Right kidney (tissue), 1 donor: ENCODE results near the gene UNC80.

Source experiments
- DNase-seq: peaks from one replicate; pipeline ENCODE4 v3.0.0-alpha.2; 2016

UNC80 gene

DNA sequence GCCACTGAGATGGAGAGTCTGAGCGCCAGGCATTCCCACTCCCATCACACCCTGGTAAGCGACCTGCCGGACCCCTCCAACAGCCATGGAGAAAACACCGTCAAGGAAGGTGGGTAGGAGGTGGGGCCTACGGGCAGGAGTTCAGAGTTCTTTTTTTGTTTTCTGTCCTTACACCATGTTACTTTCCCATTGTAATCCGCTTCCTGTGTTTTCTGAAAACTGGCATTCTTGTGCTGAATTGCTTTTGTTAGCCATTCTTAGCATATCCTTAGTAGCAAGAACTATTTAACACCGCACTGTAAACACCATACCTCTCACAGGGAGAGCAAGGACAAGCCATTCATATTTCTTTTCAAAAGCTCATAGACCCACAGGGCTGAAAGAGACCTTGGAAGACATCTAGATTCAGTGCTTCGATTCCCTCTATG is 46.2 kb downstream of the UNC80 start:
- DNase-seq: no peak

DNA sequence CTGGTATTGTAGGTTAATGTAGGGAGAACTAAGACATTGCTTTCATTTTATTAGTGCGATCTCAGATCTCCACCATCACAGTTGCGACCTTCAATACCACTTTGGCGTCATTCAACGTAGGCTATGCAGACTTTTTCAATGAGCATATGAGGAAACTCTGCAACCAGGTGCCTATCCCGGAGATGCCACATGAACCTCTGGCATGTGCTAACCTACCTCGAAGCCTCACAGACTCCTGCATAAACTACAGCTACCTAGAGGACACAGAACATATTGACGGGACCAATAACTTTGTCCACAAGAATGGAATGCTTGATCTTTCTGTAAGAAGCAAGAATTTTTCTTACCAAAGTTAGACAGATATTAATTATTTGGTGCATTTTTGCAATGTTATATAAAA is 47.3 kb downstream of the UNC80 start:
- DNase-seq: no peak

DNA sequence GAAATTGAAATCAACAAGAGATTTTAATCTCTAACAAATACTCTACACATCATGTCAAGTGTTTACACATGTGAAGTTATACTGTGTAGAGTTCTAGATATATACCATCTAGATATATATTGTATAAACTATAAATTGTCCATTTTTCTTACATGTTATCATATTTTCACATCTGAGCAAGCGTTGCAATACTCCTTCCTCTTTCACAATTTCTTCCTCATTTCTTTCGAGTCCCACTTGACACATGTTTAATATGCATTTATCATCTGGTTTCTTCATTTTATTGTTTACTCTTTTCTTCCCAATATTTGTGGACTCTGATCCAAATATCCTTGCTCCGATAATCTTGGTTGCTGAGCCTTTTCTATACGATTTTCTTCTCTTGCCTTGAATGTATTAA is 50.2 kb downstream of the UNC80 start:
- no peak for DNase-seq

DNA sequence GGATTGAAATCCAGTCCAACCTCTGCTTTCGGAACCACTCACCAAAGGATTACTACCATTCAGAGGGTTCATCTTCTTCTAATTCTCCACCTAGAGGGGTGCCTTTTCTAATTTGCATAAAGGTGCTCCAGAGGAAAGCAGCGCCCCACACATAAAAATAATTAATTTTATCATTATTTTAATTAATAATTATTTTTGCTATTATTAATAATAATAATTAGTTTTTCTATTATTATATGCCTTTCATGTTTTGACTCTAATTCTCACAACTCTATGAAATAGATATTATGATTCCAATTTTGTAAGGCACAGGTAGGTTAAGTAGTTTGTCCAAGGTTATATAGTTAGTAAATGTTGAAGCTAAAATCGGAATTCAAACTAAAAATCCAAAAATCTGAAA is 51.9 kb downstream of the UNC80 start:
- DNase-seq: no peak

DNA sequence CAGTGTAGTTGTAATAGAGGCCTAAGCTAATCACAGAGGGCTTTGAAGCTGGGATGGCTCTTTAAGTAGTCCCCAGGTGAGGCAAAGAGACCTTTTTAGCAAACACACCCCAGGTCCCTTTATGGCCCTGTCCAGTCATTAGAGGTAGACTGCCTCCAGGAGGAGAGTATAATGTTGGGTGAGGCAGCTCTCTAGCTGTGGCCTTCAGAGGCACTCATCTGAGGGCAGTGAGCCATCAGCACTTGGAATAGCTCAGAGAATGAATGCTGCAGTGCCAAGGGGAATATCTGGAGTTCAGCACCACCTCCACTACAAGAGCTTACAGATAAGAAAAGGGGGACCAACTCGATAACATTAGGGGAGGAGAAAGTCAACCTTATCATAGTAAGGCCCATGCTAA is 52.8 kb downstream of the UNC80 start:
- no peak for DNase-seq

DNA sequence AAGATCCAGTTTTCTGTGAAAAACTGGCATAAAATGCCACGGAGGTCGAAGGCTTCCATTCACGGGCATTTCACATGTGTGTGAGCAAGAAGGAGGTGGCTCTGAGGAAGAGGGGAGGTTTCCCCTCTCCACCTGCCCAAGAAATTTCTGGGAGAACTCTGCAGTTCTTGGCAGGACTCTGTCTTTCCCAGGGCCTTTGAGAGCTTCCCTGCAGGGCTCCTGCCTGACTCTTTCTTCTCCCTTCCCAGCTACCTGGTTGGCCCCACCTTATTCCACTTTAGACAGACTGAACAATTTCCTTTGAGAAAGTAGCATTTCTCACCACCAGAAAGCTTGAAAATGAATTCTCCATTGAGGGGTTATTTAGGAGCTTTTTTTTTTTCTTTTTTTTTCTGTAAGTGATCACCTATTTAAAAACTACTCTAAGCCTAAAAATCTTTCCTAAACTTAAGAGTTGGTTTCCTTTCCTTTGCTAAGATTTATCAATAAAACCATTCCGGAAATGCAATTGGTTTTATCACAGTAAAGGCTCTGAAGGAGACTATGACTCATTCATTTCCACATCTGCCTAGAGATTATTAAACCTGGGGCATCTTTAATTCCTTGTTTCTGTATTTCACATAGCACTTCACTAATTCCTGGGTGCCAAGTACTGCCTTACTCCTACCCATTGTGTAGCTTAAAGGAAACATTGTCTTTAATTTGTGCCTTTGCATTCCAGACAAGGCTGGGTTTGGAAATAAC is 59.3 kb downstream of the UNC80 start:
- no peak for DNase-seq

DNA sequence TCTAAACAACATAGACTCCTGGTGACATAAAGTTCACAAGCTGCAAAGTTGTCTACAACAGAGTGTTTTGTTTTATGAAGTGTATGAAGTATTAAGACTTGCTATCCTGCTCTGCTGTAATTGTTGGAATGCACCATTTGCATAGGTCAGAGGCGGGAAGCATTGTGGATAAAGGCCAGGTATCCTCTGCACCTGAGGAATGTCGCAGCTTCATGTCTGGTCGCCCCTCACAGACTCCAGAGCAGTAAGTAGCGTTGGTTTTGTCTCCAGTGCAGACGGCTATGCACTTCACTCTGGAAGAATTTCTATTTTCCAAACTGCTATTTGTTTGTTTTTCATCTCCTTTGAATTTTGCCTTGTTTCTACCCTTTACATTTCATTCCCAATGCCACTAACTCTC is 63.1 kb downstream of the UNC80 start:
- peak; percentile 1 for DNase-seq

DNA sequence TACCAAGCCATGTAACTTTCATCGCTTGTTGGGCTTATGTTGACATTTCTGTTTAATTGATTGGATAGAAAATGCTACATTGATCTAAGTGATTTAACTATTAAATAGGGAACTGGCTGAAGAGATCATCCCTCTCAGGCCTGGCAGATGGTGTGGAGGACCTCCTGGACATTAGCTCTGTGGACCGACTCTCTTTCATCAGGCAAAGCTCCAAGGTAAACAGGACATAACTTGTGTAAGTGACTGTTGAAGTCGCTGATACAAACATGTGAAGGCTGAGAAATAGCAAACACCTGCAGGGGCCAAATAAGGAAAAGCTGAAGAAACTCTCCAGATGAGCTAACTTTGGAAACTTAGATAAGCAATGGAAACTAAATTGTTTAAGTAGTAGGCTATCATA is 68.8 kb downstream of the UNC80 start:
- no peak for DNase-seq

DNA sequence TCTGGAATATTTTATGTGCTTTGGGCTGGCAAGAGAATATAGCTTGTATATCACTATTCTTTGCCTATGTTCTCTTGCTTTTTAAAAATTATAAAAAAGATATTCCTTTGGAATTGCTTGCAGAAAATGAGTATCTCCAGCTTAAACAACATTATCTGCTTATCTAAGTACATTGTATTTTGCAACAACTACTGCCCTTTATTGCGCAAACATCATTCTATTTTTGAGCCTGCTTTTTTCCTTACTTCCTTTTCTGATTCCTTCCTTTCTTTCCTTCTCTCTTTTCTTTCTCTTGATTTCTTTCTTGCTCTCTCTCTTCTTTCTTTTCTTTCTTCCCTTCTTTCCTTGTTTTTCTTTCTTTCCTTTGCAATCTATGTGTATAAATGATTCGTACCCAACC is 74.0 kb downstream of the UNC80 start:
- DNase-seq: no peak

DNA sequence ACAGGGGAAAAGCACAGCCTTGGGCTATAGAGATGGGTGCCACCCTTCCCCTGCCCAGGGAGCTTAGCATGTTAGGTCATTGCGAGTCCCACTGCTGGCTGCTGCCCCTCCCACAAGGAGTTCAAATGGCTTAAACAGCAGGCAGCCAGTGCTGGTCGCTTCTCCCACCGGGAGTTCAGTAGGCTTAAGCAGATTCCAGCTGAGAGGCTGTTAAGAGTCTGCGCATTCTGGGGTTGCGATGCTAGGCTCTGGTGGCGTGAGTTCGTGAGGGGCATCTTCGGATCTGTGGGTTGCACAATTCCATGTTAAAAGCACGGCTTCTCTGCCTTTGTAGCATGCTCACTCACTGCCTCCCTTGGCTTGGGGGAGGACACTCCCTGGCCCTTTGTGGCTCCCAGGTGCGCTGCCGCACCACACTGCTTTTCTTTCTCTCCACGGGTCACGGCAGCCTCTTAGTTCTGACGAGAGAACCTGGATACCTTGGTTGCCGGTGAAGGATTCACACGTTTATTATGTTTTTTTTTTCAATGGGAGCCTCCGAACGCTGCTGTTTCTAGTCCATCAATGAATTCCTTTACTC is 93.2 kb downstream of the UNC80 start:
- DNase-seq: no peak

DNA sequence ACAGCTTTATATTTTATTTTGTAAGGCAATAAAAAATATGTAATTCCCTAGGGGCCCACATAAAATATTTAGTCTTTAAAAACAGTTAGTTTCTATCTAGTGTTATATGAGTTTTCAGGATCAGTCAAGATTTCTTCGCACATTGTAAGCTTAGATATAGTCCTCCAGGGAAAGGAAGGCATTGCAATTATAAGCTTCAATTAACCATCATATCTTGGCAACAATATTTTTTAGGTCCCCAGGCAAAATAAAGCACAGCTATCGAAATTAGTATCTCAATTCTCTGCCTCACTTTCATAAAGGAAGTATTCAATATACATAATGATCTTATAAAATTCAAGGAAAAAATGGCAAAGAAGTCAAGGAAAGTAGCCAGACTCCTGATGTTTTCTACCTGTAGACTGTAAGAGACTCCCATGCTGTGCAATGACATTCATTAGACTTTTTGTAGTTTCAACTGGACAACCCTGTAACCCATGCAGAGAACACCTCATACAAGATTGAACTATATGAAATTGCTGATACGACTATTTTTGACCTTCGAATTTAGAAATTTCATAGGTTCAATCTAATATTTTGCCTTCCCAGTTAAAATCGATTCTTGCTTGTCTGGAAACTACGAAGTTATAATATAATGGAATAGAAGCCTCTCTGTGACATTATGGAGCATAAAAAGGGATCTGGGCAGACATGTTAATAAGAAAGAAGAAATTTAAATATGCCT is 96.8 kb downstream of the UNC80 start:
- DNase-seq: no peak

DNA sequence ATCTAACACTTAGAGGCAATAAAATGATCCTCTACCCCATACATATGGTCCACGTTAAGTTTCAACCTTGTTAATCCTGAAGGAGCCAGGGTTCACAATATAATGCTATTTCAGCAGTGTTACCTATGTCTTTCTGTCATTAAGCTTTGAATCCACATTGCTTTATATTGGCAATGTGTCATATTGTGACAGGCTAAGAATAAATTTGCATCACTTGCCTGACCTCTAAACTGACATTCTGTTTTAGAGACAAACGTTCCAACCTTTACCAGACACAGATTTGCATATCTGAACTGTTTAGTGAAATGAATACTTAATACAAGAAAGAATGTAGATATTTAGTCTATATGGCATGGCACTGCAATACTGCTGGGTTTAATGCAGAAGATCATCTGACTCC is 98.4 kb downstream of the UNC80 start:
- DNase-seq: no peak

DNA sequence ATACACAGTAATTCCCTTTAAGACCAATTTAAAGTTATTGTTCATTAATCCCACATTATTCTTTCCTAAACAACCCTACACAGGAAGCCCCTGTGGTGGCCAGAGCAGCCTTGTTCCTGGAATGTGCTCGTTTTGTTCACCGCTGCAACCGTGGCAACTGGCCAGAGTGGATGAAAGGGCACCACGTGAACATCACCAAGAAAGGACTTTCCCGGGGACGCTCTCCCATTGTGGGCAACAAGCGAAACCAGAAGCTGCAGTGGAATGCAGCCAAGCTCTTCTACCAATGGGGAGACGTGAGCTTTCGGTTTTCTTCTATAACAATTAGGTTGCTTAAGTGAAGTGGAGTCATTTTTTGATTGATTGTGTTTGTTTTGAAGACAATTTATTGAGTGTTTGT is 101.0 kb downstream of the UNC80 start:
- DNase-seq: no peak

DNA sequence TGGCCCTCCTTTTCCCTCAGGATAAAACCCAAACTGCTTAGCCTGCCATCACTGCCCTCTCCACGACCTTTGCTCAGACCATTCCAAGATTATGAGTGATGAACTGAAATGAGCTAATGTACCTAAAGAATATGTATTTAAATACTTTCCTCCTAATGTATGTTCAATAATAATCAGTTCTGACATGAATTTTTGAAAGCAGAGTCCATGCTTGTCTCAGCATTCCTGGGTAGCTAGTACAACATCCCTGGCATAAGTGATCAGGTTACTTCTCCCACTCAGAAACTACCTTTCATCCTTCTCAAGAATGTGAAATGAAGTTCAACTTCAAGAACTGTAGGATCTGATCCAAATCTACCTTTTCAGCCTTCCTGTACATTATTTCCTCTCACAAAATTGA is 103.6 kb downstream of the UNC80 start:
- no peak for DNase-seq

DNA sequence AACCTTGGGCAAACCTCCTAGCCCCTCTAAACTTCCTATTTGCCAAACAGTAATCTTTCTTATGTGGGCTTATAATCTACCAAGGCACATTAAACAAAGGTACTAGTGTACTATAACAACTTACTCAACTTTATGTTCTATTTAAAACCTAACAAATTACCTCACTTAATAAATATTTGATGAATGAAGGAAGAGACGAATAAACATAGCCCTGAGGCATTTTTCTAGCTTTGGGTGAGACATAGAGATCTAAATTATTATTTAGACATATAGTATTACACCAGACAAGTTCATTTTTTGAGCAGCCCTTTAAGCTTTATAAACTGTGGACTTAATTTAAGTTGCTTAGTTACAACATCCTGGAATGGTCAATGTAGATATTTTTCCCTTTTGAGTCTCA is 104.6 kb downstream of the UNC80 start:
- no peak for DNase-seq

DNA sequence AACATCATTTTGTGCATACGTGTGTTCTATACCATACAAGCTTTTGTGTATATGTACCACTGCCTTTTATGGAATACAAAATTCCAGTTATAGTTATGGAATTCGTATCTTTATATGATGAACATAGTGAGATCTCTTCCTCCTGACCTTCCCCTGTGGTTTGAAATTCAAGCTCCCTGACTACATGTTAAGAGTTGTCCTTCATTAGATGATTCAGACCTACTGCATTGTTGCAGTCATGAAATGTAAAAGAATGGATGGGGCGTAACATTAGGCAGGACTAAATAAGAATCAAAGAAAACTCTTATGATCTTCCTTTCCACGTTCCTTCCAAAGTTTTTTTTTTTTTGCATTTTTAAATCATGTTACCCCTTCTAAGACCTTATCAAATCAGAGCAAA is 107.1 kb downstream of the UNC80 start:
- no peak for DNase-seq

DNA sequence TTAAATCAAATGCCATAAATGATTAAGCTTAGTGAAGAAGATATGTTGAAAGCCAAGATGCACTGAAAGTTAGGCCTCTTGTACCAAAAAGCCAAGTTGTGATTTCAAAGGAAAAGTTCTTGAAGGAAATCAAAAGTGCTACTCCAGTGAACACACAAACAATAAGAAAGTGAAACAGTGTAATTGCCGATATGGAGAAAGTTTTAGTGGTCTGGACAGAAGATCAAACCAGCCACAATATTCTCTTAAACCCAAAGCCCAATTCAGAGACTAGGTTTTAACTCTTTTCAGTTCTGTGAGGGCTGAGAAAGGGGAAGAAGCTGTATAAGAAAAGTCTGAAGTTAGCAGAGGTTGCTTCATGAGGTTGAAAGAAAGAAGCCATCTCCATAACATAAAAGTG is 129.0 kb downstream of the UNC80 start:
- DNase-seq: no peak

DNA sequence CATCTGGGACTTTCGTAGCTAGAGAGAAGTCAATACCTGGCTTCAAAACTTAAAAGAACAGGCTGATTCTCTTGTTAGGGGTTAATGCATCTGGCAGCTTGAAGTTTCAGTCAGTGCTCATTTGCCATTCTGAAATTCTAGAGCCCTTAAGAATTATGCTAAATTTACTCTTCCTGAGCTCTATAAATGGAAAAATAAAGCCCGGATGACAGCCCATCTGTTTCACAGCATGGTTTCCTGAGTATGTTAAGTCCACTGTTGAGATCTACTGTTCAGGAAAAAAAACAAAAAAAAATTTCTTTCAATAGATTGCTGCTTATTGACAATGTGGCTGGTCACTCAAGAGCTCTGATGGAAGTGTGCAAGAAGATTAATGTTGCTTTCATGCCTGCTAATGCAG is 129.5 kb downstream of the UNC80 start:
- no peak for DNase-seq

DNA sequence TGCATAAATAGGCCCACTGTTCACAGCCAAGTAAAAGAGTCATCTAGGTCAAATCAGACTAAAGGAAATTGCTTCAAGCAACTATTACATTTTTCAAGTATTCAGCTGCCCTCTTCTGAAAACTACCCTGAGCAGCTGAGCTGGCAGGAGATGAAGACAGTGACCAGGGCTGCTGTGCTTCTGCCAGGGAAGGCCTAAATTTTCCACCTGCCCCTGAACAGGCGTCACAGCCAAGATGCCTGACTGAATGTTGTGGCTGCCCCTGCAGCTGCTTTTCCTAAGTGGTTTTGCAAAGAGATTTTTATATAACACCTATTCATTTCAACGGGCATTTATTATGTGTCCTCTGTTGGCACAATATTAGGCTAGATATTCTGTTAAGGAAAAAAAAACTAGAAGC is 134.1 kb downstream of the UNC80 start:
- no peak for DNase-seq

DNA sequence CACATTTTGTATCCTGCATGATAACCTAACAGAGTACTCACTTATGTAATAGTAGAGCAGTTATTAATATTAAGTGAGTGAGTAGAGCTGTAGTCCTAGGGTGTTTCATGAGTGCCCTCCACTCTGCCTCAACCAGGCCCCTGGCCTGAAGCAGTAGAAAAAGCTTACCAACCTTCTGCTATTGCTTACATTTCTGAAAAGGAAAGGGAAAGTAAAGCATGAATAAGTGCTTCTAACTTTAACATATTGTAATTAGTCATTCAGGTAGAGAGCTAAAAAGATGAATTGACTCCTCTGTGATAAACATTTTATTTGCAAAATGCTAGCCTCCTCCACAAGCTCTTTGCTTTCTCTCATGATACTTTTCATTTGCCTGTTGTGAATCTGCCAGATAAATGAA is 136.1 kb downstream of the UNC80 start:
- DNase-seq: no peak

DNA sequence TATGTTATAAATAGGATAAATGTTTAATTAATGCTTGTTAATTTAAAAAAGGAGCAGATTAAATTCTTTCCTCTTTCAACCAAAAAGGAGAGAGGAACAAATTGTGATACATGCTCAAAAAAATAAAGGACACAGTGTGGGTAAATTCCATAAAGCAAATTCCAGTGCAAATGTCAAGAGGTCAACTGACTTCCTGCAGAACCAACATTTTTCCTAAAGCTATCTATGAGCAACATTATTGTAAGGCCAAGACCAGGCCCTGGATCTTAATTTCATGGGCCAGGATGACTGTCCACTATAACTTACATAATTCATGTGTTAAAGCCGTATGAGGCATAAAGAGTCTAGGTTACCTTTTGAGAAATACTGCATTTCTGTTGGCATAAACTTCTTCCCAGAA is 136.9 kb downstream of the UNC80 start:
- DNase-seq: no peak

DNA sequence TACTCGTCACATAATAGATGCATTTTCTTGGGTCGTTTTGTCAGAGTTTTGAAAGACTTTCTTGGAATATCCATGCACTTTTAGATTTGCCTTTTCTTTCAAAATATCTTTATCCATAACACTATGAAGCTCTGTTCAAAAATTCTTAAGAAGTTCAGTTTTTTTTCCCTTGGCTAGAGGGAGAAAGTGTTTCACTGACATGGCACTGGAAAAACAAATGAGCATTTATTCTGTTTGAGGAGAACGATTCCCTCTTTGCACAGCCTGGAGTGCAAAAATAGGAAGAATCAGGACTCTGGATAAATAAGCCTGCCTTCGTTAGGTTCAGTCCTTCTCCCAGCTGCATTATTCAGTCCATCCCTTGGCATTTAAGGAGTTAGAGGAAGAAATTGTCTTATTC is 139.9 kb downstream of the UNC80 start:
- DNase-seq: no peak

DNA sequence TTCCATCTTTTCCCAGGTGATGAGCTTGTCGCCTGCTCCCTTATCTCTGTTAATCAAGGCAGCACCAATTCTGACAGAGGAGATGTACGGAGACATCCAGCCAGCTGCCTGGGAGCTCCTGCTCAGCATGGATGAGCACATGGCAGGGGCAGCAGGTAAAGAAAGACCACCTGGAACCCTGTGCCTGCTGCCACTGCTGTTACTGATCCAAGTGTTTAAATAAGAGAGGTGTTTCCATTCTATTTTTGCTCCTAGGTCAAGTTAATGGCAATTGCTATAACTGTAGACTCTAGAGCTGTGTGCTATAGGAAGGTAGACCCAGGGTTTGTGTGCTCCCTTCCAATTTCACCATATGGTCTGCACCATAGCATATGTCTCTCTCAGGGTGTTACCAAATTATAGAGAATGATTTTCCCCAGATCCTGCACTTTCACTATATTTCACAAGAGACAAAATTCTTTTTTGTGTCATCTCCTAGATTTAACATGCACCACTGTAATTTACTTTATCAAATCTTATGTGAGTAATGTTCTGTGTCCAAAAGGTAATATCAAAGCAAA is 142.2 kb downstream of the UNC80 start:
- DNase-seq: no peak
